Activated CD4-positive, alpha-beta T cell treated with anti-CD3 and anti-CD28 coated beads, Interleukin-10, Interleukin-2, amounts not matched to agents 100 ng/mL and 50 ng/mL, durations not matched to agents 16 hours and 8 hours (primary cell): ENCODE measurements around the gene BIRC3.

ENCODE experiments used
- DNase-seq: peaks from one replicate; pipeline ENCODE4 v3.0.0-alpha.2; 2020

The BIRC3 gene

DNA sequence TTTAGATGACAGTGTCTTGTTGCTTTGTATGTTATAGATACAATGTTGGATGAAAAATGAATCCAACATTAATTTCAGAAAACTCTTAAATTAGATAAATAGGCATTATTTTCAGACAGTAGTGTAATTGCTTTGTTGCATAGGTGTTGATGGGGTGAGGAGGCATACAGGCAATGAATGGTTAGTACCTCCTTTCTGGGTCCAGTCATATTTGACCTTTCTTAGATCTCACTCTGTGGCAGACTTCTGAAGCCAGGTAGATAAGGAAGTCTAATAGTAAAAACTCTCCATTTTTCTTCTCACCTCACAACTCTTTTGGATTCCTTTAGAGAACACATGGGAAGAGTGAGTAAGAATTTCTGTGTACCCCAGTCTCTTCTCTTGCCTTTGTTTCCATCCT is 61.5 kb downstream of the BIRC3 start:
- DNase-seq: no peak

- DNase-seq: no peak
These were observed 65.1 kb downstream of the BIRC3 start for GRCh38 chr11:102382384-102382783.

DNA sequence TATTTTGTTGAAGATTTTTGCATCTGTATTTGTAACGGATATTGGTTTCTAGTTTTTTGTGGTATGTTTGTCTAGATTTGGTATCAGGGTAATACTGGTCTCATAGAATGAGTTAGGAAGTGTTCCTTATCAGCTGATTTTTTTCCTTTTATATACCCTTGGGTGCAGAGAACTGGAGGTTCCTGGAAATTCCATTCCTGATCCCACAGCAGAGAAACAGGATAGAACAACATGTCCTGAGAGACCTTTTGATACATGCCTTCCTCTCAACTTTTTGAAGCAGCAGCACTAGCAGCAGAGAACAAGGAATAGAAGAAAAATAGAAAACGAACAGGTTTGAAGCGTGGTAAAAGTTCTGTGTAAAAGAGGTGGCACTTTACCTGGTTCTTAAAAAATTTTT is 66.6 kb downstream of the BIRC3 start:
- DNase-seq: no peak

DNA sequence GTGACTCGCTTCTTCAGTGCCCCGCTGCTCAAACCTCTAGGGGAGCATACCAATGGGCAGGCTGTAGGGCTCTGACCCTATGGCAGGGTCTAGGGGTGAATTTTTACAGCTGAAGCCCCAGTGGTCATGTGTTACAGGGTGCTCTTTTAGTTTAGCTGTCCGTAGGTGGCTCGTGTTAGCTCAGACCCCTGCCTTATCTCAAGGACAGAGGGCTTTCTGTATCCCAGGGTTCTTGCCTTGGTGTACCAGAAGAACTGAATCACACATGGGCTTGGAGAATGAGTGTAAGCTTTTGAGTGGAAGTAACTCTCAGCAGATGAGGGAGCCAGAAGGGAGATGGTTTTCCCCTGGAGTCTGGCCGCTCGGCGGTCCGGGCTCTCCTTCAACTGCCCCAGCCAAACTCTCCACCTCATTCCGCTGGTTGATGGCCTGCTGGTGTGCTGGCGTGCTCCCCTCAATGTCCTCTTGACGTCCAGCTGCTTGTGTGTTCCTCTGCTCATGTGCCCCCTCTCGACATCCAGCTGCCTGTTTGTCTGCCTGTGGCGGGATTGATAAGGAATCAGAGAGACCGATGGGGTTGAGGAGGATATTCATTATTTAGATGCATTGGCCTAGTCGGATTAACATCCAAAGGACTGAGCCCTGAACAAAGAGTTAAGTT is 67.3 kb downstream of the BIRC3 start:
- no peak for DNase-seq

DNA sequence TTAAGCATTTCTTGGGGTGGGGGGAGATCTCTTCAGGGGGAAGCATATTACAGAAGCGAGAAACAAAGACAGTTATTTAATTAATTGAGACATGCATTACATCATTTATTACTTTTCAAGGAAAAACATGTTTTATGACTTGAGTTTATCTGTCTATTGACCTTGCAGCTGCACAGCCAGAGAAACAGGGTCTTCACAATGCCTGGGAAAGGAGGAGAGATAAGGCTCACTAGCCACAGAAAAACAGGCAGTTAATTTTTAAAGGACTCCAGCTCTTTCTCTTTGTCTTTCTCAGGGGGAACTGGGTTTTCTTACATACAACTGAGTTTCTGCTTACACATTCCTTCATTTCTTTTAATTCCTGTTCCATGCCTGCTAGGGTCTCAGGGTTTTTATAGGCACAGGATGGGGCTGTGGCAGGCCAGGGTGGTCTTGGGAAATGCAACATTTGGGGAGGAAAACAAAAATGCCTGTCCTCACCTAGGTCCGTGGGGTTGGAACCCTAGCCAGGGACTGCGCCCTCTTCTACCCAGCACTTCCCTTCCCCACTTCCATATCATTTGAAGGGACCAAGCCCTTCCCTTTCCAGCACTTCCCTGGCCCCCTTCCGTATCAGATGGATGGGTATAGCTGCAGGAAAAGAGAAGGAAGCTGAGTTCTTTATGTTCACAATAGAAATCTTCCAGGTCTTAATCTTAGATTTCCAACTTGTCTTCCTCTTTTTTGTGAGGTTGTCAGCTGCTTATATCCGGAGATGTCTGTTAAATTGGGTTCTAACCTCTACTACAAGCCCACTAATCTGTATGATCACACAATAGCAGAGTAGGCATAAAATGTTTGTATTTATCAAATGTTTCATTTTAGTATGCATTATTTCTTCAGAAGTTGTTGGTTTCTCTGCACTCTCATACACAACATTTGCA is 68.1 kb downstream of the BIRC3 start:
- no peak for DNase-seq

DNA sequence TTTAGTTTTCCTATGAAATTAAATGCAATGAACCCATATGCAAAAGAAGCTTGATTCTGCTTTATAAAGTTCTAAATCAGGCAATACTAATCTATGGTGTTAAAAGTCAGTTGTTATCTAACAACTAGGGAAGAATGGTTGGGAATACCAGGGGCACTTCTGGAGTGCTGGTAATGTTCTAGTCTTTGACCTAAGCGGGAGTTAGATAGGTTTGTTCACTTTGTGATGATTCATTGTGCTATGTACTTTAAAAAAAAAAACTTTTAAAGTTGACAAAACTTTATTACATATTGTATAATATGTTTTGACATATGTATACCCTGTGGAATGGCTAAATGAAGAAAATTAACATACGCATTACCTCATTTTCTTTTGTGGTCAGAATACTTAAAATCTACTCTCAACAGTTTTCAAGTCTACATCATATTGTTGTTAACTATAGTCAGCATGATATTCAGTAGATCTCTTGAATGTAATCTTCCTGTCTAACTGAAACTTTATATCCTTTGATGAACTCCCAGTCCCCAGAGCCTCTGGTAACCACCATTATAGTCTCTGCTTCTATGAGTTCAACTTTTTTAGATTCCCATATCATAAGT is 69.0 kb downstream of the BIRC3 start:
- no peak for DNase-seq

GRCh38 chr11:102387043-102387781 is 69.9 kb downstream of the BIRC3 start:
- DNase-seq: no peak
